ENCODE data around the gene PGM2L1. TPM values are rescaled to one million over a fixed set of nuclear protein-coding genes. Genes with fewer than 3 reads are reported as not detected.

Gene PGM2L1
- total RNA-seq, result 24.1 and 33.6 TPM in 2 replicates

GRCh38 chr11:74398244-74399159 is at the start of gene PGM2L1:
Gene PGM2L1 (minus strand): TSS chr11:74398433. CDS start chr11:74398161, 272 bp downstream.

GRCh38 chr11:74311352-74311926 is 86.8 kb downstream of the PGM2L1 start, which contains the start of gene P4HA3:
Gene P4HA3 (minus strand): TSS chr11:74311640. CDS start chr11:74311611, 29 bp downstream.

Small RNAs within 50 kb of the gene (small RNA-seq; reads per million reads assigned to genes)
- 0.21 reads per million for gene MIR548AL

Other genes starting within 250 kb of the PGM2L1 start
- 25.4 and 27.9 TPM in 2 replicates for gene C2CD3, start 227.4 kb downstream of the PGM2L1 start, total RNA-seq
- 19.0 and 28.2 TPM in 2 replicates for gene PPME1, start 227.1 kb downstream of the PGM2L1 start, total RNA-seq
- gene P4HA3, start 86.8 kb downstream of the PGM2L1 start, total RNA-seq, result 11.8 and 29.1 TPM in 2 replicates
- 0.53 and 0.72 TPM in 2 replicates for gene KCNE3, start 69.1 kb upstream of the PGM2L1 start, total RNA-seq
- gene LIPT2, start 95.3 kb upstream of the PGM2L1 start, total RNA-seq, result 2.0 and 3.1 TPM in 2 replicates
- 16.4 and 22.6 TPM in 2 replicates for gene POLD3, start 194.1 kb upstream of the PGM2L1 start, total RNA-seq